ENCODE data around the gene CSTPP1.

GRCh38 chr11:46894961-46895360 is 41.6 kb upstream of the CSTPP1 start:
- no peak for TF ChIP-seq SUZ12 (IDR thresholded peaks at IDR 0.05; ENCODE audit: extremely low read depth, insufficient read depth, insufficient read length)
- TF ChIP-seq ZNF274 (IDR thresholded peaks at IDR 0.05; ENCODE audit: low read depth, low read length), result no peak
